ENCODE data around the gene PXDN.

- TF ChIP-seq USF2 (IDR thresholded peaks at IDR 0.05; ENCODE audit: low read depth, low read length) (no peak), CTCF (conservative IDR thresholded peaks at IDR 0.05; ENCODE audit: low read depth, low read length) (no peak), RAD21 (IDR thresholded peaks at IDR 0.05; ENCODE audit: low read length) (no peak), POLR2A (IDR thresholded peaks at IDR 0.05; ENCODE audit: low read depth, low read length) (no peak), MAFK (IDR thresholded peaks at IDR 0.05; ENCODE audit: low read depth, low read length) (no peak), ELK1 (IDR thresholded peaks at IDR 0.05; ENCODE audit: borderline replicate concordance, low read depth, low read length) (no peak), RCOR1 (IDR thresholded peaks at IDR 0.05; ENCODE audit: insufficient replicate concordance, low read length) (no peak), FOS (IDR thresholded peaks at IDR 0.05; ENCODE audit: low read depth, low read length) (no peak), BHLHE40 (IDR thresholded peaks at IDR 0.05; ENCODE audit: low read depth, low read length) (no peak), RFX5 (IDR thresholded peaks at IDR 0.05; ENCODE audit: low read depth, low read length) (no peak), CEBPB (IDR thresholded peaks at IDR 0.05; ENCODE audit: low read depth, low read length) (no peak), MXI1 (IDR thresholded peaks at IDR 0.05; ENCODE audit: borderline replicate concordance, low read depth, low read length) (no peak), SMC3 (IDR thresholded peaks at IDR 0.05; ENCODE audit: low read depth, low read length) (no peak)
Observed at GRCh38 chr2:1647417-1648240, 96.7 kb downstream of the PXDN start.
